ENCODE measurements around the gene STK32B. TPM values are rescaled to one million over a fixed set of nuclear protein-coding genes. Genes with fewer than 3 reads are reported as not detected.

STK32B gene
- total and polyA plus RNA-seq, 8 donors: 0.90 to 5.1 (median 3.3) TPM

DNA sequence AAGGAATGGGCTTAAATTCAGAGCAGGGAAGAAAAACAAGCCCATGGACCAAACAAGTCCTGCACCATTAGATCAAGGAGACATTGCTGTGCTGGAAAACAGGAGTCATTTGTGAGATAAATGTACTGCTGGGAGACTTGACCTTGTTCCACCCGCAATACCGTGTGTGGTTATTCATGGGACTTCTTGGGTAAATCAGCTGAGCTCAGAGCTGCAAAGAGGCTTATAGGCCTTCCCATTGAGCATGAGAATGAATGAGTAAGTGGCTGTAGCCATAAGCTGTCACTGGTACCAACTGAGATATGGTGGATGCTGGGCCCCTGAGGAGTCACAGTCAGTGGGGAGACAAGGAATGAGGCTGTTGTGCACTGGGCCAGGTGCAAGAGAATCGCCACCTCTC, 29.7 kb upstream of the STK32B start:
- H3K4me1 ChIP-seq: peaks cover 3 to 9% of the 10 kb centered on the region in 2 donors
- DNase-seq: no peak
- no peaks in the 10 kb centered on the region for H3K9me3 ChIP-seq
- no peak overlapping the region for H3K27ac ChIP-seq
- H3K4me3 ChIP-seq: no peak overlapping the region
- ATAC-seq: no peak
- no peaks in the 10 kb centered on the region for H3K36me3 ChIP-seq
- no peak for TF ChIP-seq CTCF (IDR thresholded peaks at IDR 0.05)
- intact Hi-C loops (cut with DNase I): no loop called here
- peaks cover 0 to 39% of the 10 kb centered on the region in 2 donors for H3K27me3 ChIP-seq

DNA sequence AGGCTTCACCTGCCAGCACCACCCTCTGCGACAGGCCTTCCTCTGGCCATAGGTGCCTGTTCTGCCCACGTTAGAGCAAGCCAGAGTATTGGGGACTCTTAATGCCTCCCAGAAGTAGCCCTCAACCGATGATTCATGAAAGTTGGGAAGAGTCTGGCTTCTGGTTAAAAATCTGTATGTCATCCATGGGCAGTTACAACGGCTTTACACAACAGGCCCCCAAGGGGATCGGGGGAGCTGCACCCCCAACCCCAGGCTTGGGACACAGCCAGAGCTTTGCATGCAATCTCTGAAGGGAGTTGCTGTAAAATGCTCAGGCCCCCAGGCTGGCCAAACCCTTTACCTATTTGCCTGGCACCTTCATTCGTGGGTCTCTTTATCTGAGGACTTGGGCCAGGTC, 26.6 kb upstream of the STK32B start:
- peaks cover 0 to 10% of the 10 kb centered on the region in 2 donors for H3K27me3 ChIP-seq
- ATAC-seq (no peak), DNase-seq (no peak)
- no peak overlapping the region for H3K27ac ChIP-seq
- intact Hi-C loops (cut with DNase I): no loop called here
- no peak for TF ChIP-seq CTCF (IDR thresholded peaks at IDR 0.05)
- H3K36me3 ChIP-seq: no peaks in the 10 kb centered on the region
- H3K4me1 ChIP-seq: peaks cover 0 to 2% of the 10 kb centered on the region in 2 donors
- H3K9me3 ChIP-seq: no peaks in the 10 kb centered on the region
- H3K4me3 ChIP-seq: no peak overlapping the region

- Histone ChIP-seq H3K36me3 (no peaks in the 10 kb centered on the region), H3K27me3 (peaks cover 0 to 4% of the 10 kb centered on the region in 2 donors), H3K4me3 (no peak overlapping the region), H3K9me3 (no peaks in the 10 kb centered on the region), H3K4me1 (no peaks in the 10 kb centered on the region), H3K27ac (no peak overlapping the region)
- DNase-seq: no peak
- no peak for TF ChIP-seq CTCF (IDR thresholded peaks at IDR 0.05)
- intact Hi-C loops (cut with DNase I): no loop called here
- ATAC-seq: no peak
Measured at GRCh38 chr4:5026371-5026770, 24.9 kb upstream of the STK32B start.

- no peak for TF ChIP-seq CTCF (IDR thresholded peaks at IDR 0.05)
- Histone ChIP-seq H3K27ac (no peak overlapping the region), H3K4me3 (no peak overlapping the region), H3K27me3 (peaks cover 0 to 4% of the 10 kb centered on the region in 2 donors), H3K4me1 (no peaks in the 10 kb centered on the region), H3K9me3 (no peaks in the 10 kb centered on the region), H3K36me3 (no peaks in the 10 kb centered on the region)
- intact Hi-C loops (cut with DNase I): no loop called here
- DNase-seq: no peak
- ATAC-seq: no peak
Measured at GRCh38 chr4:5027346-5027745, 23.9 kb upstream of the STK32B start.

DNA sequence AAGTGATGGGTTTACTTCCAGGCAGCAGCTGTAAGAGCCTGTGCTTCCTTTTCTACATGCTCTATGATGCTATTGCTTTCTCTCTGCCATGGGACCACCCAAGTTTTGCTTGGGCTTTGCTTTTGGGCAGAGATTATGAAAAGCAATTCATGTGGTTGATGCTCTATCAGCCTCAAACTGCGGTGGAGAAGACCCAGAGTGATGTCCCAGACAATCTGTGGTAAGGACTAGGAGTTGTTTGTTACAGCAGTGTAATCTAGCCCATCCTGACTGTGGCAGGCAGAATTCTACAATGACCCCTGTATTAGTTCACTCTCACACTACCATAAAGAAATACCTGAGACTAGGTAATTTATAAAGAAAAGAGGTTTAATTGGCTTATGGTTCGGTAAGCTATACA, 22.8 kb upstream of the STK32B start:
- no peak for TF ChIP-seq CTCF (IDR thresholded peaks at IDR 0.05)
- Histone ChIP-seq H3K27me3 (peaks cover 0 to 4% of the 10 kb centered on the region in 2 donors), H3K4me1 (peaks cover 5 to 7% of the 10 kb centered on the region in 2 donors), H3K9me3 (no peaks in the 10 kb centered on the region), H3K4me3 (no peak overlapping the region), H3K27ac (no peak overlapping the region), H3K36me3 (no peaks in the 10 kb centered on the region)
- DNase-seq (no peak), ATAC-seq (no peak)
- intact Hi-C loops (cut with DNase I): no loop called here

All from left lung (tissue), 10 donors.